Stimulated activated CD4-positive, alpha-beta T cell treated with anti-CD3 and anti-CD28 coated beads, Interleukin-4, amount 100 ng/mL, for 1 hour (primary cell): ENCODE data around the gene COL4A3.
"Not testable (repeated sequence)": the region's sequence is repeated elsewhere in the genome, so short reads cannot be mapped to it uniquely, and the experiment has no call there.

Source experiments
- DNase-seq: peaks from one replicate; pipeline ENCODE4 v3.0.0-alpha.2; 2020

Gene COL4A3

DNA sequence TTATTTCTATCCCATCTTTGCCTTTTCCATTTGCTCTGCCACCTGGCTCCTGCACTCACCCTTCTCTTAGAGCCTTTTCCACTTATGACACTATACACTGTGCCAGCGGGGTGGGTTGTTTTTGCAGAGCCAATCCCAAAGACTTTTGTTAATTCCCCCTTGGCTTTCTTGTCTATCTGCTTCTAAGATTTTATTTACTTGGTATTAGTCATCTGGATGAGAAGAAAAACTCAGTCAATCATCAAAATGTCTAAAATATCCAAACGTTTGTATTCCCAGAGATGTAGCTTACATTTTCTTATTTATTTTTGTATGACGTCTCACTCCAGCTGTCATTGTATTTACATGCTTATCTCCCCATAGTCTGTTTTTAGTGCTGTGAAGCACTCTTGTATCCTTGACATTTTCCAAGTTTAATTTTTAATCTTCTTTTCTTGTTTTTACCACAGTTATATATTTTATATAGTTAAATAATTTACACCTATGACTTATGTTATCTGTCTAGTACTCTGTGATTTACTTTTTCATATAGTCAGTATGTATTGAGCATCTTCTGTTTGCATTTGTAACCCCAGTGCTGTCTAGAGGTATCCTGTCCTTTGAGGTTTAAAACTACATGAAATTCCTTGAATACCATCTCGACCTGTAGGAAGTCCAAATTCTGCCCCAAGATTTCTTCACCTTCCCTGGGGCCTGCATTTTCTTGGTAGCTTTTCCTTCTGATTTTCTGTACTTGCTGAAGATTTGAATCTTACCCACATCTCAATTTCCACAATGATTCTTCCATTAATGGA lies 55.1 kb downstream of the COL4A3 start:
- no peak for DNase-seq

- DNase-seq, result no peak
Measured at GRCh38 chr2:227221120-227221519, 56.7 kb downstream of the COL4A3 start.

GRCh38 chr2:227222292-227222691 lies 57.9 kb downstream of the COL4A3 start:
- no peak for DNase-seq

DNA sequence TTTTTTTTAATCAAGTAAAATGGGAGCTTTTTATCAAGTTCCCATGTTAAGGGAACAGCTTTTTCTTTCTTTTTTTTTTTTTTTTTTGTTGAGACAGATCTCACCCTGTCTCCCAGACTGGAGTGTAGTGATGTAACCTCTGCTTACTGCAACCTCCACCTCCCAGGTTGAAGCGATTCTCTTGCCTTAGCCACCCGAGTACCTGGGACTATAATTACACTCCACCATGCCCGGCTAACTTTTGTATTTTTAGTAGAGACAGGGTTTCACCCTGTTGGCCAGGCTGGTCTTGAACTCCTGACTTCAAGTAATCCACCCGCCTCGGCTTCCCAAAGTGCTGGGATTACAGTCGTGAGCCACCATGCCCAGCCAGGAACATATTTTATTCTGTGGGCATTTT lies 61.2 kb downstream of the COL4A3 start:
- DNase-seq, result not testable (repeated sequence)

- no peak for DNase-seq
Measured at GRCh38 chr2:227228061-227228667, 63.7 kb downstream of the COL4A3 start.

DNA sequence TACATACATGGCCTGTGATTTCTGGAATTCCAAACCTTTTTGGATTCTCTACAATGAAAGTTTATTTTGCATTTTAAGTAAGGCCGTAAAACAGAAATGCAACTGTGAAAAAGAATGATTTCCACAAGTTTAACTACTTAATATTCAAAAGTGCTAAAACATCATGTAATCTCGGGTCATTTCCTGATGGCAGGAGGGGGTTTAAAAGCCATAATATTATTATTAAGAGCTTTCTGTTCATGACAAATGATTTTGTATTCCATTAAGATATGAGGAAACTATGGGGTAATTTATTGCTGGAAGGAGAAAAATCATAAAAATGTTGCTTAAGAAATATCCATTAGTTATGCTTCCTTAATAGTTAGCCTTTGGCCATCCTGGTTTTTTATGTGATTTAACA lies 65.7 kb downstream of the COL4A3 start:
- no peak for DNase-seq

DNA sequence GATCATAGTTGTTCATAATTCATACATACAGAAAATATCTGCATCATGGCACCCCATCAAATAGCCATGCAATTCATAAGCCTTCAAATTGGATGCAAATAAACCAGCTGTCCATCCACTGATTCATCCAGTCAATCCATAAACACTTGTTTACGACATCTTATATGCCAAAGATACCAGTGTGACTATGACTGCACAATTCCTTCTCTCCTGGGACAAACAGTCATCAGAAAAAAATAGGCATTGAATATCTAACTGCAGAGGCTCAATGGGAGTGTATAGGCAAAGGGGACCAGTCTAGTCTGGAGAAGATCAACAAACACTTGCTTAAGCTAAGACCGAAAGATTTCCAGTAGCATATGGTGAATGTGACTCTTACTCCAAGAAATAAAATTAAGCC lies 70.0 kb downstream of the COL4A3 start:
- DNase-seq, result no peak

- no peak for DNase-seq
Measured at GRCh38 chr2:227237786-227238185, 73.4 kb downstream of the COL4A3 start.

- DNase-seq, result peak; percentile 56
Measured at GRCh38 chr2:227238238-227239237, 74.1 kb downstream of the COL4A3 start.

DNA sequence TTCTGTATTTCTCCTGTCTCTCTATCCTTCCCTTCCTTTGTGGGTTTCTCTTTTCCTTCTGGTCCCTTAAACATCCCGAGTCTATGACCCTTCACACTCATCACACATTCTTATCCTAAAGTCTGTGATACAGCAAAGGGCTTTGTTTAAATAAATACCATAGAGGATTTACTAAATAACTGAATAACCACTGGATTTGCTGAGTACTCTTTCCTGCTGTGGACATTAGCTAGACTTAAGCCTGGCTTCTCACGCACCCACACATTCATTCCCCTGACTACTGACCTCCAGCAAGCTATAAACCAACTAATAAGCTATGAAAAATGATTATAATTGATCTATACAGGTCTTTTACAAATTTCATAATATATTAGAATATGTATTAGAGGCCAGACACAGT lies 76.6 kb downstream of the COL4A3 start:
- DNase-seq, result no peak

GRCh38 chr2:227248876-227249275 lies 84.5 kb downstream of the COL4A3 start:
- DNase-seq, result no peak

DNA sequence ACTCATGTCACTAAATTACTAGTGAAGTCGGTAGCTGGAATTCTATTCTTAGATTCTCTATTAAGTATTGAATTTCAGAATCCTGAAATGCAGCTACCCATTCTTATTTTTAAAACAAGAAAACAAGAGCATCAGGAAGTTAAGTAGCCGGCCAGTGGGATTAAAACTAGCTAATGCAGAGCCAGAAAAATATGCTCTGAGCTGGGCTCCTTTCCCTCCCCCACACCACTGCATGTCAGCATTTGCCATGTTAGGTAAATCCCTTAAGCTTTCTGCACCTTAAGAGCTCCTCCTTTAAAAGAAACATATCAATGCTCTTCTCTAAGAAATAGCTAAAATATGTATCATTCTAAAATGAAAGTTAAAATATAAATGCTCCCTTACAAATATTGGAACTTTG lies 88.4 kb downstream of the COL4A3 start:
- no peak for DNase-seq

GRCh38 chr2:227256605-227257004 lies 92.2 kb downstream of the COL4A3 start:
- no peak for DNase-seq

GRCh38 chr2:227257820-227258219 lies 93.4 kb downstream of the COL4A3 start:
- DNase-seq, result no peak

- DNase-seq, result no peak
Measured at GRCh38 chr2:227260041-227260440, 95.6 kb downstream of the COL4A3 start.

DNA sequence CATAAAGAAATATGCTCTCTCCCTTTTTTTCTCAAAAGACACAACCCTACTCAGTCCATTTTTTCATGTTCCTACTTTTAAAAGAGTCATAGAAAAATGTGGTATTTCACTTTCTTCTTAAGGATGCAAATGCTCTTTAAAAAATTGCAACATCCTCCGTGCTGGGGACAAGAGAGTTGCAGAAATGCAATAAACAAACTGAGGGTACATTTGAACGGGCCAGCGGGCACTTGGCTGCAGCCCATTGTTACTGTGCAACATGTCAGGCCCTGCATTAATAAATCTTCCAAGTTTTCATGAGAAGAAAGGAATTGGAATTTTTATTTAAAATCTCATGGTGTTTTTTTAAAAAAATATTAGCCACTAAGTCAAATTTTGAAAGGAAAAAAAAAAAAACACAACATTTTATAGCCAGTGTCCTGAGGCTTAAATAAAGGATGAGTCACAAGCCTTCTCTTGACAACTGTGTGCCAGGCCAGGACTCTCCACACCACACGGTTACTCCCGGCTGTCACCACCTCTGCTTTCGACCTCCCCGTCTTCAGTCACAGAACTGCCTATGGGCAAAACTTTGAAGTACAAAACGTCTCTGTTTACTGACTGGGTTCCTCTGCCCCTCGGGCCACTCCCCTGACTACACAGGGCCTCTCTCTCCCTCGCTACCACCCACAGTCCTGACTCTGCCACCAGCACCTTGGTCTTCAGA lies 103.1 kb downstream of the COL4A3 start:
- no peak for DNase-seq

- DNase-seq, result no peak
Measured at GRCh38 chr2:227280895-227281294, 116.5 kb downstream of the COL4A3 start.

DNA sequence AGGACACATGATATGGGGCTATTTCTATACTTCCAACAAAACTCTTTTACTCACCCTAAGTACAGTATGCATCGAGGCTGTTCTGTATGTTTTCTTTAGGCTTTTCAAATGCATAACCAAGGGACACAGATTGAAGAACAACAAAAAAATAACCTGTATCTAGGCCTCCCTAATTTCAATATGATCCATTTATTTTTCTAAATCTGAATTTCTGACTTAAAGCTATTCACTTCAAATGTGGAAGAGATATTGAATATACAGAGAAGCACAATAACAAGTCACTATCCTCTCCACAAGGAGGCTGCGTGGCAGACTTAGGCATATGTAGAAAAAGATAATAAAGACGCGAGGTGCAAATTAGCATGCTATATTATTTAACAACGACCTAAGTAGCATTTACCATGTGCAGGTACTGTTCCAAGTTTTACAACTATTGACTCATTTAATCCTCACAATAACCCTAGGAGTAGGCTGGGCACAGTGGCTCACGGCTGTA lies 121.4 kb downstream of the COL4A3 start:
- DNase-seq, result no peak

- no peak for DNase-seq
Measured at GRCh38 chr2:227287771-227288170, 123.3 kb downstream of the COL4A3 start.

DNA sequence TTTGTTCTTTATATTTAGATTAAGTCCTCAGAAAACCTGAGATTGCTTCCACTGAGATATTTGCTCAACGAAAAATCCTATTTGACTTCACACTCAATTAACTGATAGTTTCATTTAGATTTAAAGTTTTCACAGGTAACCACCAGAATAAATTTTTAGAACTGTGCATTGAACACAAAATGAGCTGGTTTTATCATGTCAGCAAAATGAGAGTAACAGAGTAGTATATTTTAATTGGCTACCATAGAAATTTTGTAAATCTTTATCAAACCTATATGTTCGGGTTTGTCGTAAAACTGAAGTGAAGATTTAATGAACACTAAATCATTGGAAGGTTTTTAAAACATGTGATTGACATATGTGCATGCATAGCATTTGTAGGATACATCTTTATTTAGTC lies 127.9 kb downstream of the COL4A3 start:
- DNase-seq, result no peak

DNA sequence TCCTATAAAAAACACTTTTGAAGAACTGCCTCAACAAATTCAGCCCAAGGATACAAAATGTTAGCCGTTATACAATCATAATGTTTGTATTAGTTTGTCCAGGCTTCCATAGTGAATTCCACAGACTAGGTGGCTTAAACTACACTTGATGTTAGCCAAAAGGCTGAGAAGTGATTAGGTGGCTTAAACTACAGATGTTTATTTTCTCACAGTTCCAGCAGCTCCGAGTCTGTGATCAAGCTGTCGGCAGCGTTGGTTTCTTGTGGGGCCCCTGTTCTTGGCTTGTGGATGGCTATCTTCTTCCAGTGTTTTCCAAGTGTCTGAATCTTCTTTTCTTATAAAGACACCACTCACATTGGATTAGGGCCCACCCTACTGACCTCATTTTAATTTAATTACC lies 129.1 kb downstream of the COL4A3 start:
- no peak for DNase-seq

DNA sequence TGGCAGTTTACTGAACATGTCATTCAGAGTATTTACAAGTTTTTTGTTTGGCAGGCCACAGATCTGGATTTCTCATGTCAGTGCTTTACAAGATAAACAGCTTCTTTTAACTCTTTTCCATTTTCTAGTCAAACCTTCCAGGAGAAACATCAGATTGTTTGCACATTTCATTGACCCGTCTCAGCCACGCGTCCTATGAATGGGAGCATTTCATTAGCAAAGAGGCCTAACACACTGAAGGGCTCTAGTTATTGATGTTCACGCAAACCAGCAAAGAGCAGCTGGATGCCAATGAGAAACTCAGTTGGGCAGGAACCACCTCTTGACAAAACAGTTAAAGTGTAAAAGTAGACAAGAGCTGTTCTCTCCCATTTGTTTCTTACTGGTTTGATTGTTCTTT lies 131.4 kb downstream of the COL4A3 start:
- DNase-seq, result no peak
